Panc1 (cell line): ENCODE results near the gene APOE. TPM values are rescaled to one million over a fixed set of nuclear protein-coding genes. Genes with fewer than 3 reads are reported as not detected.
"Not testable (repeated sequence)": the region's sequence is repeated elsewhere in the genome, so short reads cannot be mapped to it uniquely, and the experiment has no call there.

Source experiments
- ATAC-seq: fragments of 200-7000 bp; cut with Tn5 transposase; 2 replicates; pipeline ENCODE4 v1.9.1; 2020; ENCODE audit warnings: mild to moderate bottlenecking, moderate library complexity
- BruUV-seq: library from RNA; stranded (reverse); fragments of 400-500 nt; replicated peaks from 2 replicates; lab custom pipeline; 2021; lab: Mats Ljungman, UMichigan
- CTCF ChIA-PET: fragments of 300-600 bp; sonication (Branson Sonifier 250); formaldehyde crosslinking; loops from one replicate; lab custom pipeline; 2022; ENCODE audit warnings: antibody characterized with exemption; lab: Charles Lee
- POLR2A ChIA-PET: fragments of 300-600 bp; sonication (Branson Sonifier 250); formaldehyde crosslinking; loops from one replicate; lab custom pipeline; 2022; ENCODE audit warnings: antibody characterized with exemption; lab: Charles Lee
- DNase-seq: peaks from one replicate; pipeline ENCODE4 v3.0.0-alpha.2; 2010; ENCODE audit warnings: low read depth, low spot score
- H3K27ac ChIP-seq: 2 replicates; pipeline ENCODE4 v1.5.1; 2011; ENCODE audit warnings: mild to moderate bottlenecking, low read length, inconsistent platforms
- H3K27me3 ChIP-seq: fragments of 200-500 bp; sonication (Bioruptor generic); 2 replicates; pipeline ENCODE4 v1.6.0; 2014; ENCODE audit warnings: low read length, inconsistent platforms; ENCODE audit not compliant: control insufficient read depth, insufficient read depth
- H3K36me3 ChIP-seq: fragments of 200-500 bp; sonication (Bioruptor generic); 2 replicates; pipeline ENCODE4 v1.5.1; 2014; ENCODE audit warnings: inconsistent platforms, mild to moderate bottlenecking, low read length, moderate library complexity; ENCODE audit not compliant: control insufficient read depth, insufficient read depth
- H3K4me1 ChIP-seq: 2 replicates; pipeline ENCODE4 v1.5.1; 2011; ENCODE audit warnings: inconsistent platforms, mild to moderate bottlenecking, low read length, moderate library complexity; ENCODE audit not compliant: control insufficient read depth, insufficient read depth
- H3K4me3 ChIP-seq, 2 experiments: 2 replicates each; pipeline ENCODE4 v1.5.1; 2011 to 2012; ENCODE audit warnings: low read depth in 2 of 2, low read length in 2 of 2, mild to moderate bottlenecking in 2 of 2, inconsistent platforms in 1 of 2, moderate library complexity in 1 of 2
- H3K9me3 ChIP-seq: fragments of 200-500 bp; sonication (Bioruptor generic); 2 replicates; pipeline ENCODE4 v1.5.1; 2014; ENCODE audit warnings: low read depth, mild to moderate bottlenecking, inconsistent platforms, low read length, moderate library complexity; ENCODE audit not compliant: control insufficient read depth, insufficient read depth
- POLR2AphosphoS5 ChIP-seq: IDR thresholded peaks from 2 replicates; pipeline ENCODE4 v1.6.1; 2012; ENCODE audit warnings: mild to moderate bottlenecking, low read depth, low read length, moderate library complexity
- SIN3A ChIP-seq: IDR thresholded peaks from 2 replicates; pipeline ENCODE4 v1.6.1; 2012; ENCODE audit warnings: low read depth, mild to moderate bottlenecking, low read length, moderate library complexity, borderline replicate concordance; ENCODE audit not compliant: insufficient read depth
- TCF7L2 ChIP-seq: IDR thresholded peaks from 2 replicates; pipeline ENCODE4 v1.6.1; 2011; ENCODE audit warnings: mild to moderate bottlenecking, low read depth, low read length, inconsistent platforms
- in situ Hi-C: cut with HindIII; loops from 2 replicates; pipeline ENCODE4 v1.10.0; 2016; ENCODE audit warnings: low sequenced_read_pairs, low pct_unique_long_range_greater_than_20kb
- intact Hi-C: fragments of 100-400 bp; cut with micrococcal nuclease; formaldehyde crosslinking; loops from one replicate; pipeline ENCODE4 v1.10.0; 2022; ENCODE audit not compliant: unreplicated experiment
- total RNA-seq: library from RNA; stranded (reverse); gene quantifications from one replicate; pipeline ENCODE4 v1.2.1, GENCODE V29; 2021; ENCODE audit not compliant: unreplicated experiment
- TF ChIP-seq, protein P1 (sequence below): fragments of 450-650 bp; IDR thresholded peaks from 2 replicates; pipeline ENCODE4 v1.5.1; 2017; ENCODE audit warnings: mild to moderate bottlenecking
- TF ChIP-seq, protein P2 (sequence below), 2 experiments: IDR thresholded peaks; 2 replicates each; pipeline ENCODE4 v1.6.1; 2011 to 2012; ENCODE audit warnings: low read depth in 2 of 2, control low read depth in 1 of 2, low read length in 1 of 2, mild to moderate bottlenecking in 1 of 2, moderate library complexity in 1 of 2; ENCODE audit not compliant: insufficient read depth in 1 of 2

The APOE gene
- total RNA-seq, 1 experiment from 2014 or later, result 780 TPM

DNA sequence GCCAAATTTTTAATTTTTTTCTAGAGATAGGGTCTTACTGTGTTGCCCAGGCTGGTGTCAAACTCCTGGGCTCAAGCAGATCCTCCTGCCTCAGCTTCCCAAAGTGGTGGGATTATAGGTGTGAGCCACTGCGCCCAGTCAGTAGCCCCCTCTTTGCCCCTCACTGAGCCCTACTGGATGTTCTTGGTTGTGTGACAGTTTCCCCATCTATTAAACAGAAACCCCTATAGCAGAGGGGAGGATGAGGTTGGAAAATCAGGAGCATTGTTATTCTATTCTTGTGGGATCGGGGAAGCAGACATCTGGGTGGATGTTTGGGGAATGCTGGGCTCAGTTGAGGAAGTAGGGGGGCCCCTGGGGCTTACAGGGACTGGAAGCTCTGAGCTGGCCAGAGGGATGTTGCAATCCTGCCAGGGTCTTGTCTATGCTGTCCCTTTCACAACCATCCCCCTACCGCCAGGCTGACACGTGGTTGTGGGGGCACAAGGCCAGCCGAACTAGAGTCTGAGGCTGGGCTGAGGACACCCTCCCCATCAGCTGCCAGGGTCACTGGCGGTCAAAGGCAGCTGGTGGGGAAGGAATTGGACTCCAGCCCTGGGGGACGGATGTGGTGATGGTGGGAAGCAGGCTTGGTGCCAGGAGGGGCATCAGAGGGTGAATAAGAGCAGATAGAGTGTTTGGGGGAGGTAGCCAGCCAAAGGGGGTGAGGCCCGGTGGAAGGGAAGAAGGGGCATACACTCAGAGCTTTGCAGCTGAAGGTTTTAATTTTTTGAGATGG is 19.7 kb downstream of the APOE start:
- Histone ChIP-seq H3K27ac (no peak overlapping the region), H3K36me3 (no peaks in the 10 kb centered on the region), H3K27me3 (no peaks in the 10 kb centered on the region), H3K9me3 (no peaks in the 10 kb centered on the region), H3K4me1 (no peaks in the 10 kb centered on the region; the same call in 1 of the 2 replicates), H3K4me3 (no peak overlapping the region)
- DNase-seq (no peak), ATAC-seq (no peak)
- no TSS peak for BruUV-seq
- intact Hi-C loops, result no loop called here
- TF ChIP-seq, protein P1, sequence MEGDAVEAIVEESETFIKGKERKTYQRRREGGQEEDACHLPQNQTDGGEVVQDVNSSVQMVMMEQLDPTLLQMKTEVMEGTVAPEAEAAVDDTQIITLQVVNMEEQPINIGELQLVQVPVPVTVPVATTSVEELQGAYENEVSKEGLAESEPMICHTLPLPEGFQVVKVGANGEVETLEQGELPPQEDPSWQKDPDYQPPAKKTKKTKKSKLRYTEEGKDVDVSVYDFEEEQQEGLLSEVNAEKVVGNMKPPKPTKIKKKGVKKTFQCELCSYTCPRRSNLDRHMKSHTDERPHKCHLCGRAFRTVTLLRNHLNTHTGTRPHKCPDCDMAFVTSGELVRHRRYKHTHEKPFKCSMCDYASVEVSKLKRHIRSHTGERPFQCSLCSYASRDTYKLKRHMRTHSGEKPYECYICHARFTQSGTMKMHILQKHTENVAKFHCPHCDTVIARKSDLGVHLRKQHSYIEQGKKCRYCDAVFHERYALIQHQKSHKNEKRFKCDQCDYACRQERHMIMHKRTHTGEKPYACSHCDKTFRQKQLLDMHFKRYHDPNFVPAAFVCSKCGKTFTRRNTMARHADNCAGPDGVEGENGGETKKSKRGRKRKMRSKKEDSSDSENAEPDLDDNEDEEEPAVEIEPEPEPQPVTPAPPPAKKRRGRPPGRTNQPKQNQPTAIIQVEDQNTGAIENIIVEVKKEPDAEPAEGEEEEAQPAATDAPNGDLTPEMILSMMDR, result no peak
- ChIA-PET CTCF (no interaction called here), POLR2A (no interaction called here)
- in situ Hi-C loops, result no loop called here

DNA sequence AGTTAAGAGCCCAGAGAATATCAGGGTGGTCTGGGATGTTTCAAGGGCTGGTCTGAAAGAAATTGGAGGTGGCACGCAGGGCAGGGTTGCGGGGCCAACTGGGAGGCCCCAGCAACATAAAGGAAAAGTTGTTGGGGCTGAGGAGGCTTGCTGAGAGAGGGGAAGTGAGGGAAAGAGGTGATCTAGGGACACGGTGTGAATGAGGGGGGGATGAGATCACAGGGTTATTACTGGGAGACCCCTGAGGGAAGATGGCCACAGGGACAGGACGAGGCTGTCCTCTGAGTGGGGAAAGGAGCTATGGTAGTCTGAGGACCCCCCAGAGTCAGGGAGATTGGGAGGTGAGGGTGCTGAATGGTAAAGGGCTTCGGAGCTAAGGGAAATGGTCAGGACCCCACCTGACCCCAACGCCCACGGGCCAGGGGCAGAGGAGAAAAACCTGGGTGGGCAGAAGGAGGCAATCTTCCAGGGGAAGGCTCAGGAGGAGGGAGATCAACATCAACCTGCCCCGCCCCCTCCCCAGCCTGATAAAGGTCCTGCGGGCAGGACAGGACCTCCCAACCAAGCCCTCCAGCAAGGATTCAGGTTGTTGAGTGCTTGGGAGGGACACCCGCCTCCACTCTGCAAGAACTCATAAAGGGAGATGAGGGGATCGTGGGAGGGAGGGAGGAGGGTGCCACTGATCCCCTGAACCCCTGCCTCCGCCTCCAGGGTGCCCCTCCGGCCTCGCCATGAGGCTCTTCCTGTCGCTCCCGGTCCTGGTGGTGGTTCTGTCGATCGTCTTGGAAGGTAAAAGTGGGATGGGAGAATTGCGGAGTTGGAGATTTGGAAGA is 20.9 kb downstream of the APOE start:
- H3K27ac ChIP-seq, in situ Hi-C loops, H3K4me1 ChIP-seq, H3K27me3 ChIP-seq, H3K36me3 ChIP-seq, intact Hi-C loops, DNase-seq, H3K9me3 ChIP-seq, CTCF ChIA-PET, BruUV-seq, POLR2A ChIA-PET: not testable (repeated sequence)
- H3K4me3 ChIP-seq, result peak overlapping the region; percentile 4 to 25; a peak in 2 of 4 replicates
- ATAC-seq, result peak; percentile 62

DNA sequence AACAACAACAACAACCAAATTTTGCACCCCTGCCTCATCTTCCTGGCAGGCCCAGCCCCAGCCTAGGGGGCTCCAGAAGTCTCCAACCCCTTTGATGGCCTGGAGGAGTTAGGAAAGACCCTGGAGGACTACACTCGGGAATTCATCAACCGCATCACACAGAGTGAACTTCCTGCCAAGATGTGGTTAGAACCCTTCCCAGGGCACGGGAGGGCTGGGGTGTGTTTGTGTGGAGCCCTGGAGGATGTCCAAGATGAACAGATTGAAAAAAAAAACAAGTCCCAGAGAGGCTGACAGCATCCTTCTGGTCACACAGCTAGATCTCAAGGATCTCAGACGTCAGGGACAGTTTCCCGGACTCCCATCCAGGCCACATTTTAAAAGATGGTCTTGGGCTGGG is 22.1 kb downstream of the APOE start:
- Histone ChIP-seq H3K9me3 (no peaks in the 10 kb centered on the region), H3K4me1 (no peaks in the 10 kb centered on the region; the same call in 1 of the 2 replicates), H3K4me3 (no peak overlapping the region), H3K36me3 (no peaks in the 10 kb centered on the region), H3K27ac (no peak overlapping the region), H3K27me3 (no peaks in the 10 kb centered on the region)
- no peak for DNase-seq
- TF ChIP-seq, protein P1, result no peak
- TF ChIP-seq POLR2AphosphoS5 (no peak), TCF7L2 (no peak), SIN3A (no peak)
- TF ChIP-seq, protein P2, sequence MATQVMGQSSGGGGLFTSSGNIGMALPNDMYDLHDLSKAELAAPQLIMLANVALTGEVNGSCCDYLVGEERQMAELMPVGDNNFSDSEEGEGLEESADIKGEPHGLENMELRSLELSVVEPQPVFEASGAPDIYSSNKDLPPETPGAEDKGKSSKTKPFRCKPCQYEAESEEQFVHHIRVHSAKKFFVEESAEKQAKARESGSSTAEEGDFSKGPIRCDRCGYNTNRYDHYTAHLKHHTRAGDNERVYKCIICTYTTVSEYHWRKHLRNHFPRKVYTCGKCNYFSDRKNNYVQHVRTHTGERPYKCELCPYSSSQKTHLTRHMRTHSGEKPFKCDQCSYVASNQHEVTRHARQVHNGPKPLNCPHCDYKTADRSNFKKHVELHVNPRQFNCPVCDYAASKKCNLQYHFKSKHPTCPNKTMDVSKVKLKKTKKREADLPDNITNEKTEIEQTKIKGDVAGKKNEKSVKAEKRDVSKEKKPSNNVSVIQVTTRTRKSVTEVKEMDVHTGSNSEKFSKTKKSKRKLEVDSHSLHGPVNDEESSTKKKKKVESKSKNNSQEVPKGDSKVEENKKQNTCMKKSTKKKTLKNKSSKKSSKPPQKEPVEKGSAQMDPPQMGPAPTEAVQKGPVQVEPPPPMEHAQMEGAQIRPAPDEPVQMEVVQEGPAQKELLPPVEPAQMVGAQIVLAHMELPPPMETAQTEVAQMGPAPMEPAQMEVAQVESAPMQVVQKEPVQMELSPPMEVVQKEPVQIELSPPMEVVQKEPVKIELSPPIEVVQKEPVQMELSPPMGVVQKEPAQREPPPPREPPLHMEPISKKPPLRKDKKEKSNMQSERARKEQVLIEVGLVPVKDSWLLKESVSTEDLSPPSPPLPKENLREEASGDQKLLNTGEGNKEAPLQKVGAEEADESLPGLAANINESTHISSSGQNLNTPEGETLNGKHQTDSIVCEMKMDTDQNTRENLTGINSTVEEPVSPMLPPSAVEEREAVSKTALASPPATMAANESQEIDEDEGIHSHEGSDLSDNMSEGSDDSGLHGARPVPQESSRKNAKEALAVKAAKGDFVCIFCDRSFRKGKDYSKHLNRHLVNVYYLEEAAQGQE (IDR thresholded peaks at IDR 0.05; ENCODE audit: insufficient read depth in 1 of 2, low read depth in 2 of 2, low read length in 1 of 2), result no peak
- no peak for ATAC-seq
- intact Hi-C loops (no loop called here), in situ Hi-C loops (no loop called here)
- ChIA-PET POLR2A (no interaction called here), CTCF (no interaction called here)
- BruUV-seq, result no TSS peak
